Fibroblast of pulmonary artery (primary cell): Measurements from ENCODE around the gene NTRK2.
A peak's percentile ranks its signal among the peaks of the same experiment; 100 is the strongest.

Source experiments
- DNase-seq: peaks from one replicate; pipeline ENCODE4 v3.0.0-alpha.2; 2010; ENCODE audit warnings: low read depth
- H3K4me3 ChIP-seq: replicated peaks from 2 replicates; pipeline ENCODE4 v1.5.1; 2011; ENCODE audit warnings: low read depth, mild to moderate bottlenecking, control low read depth, low read length, moderate library complexity
- CTCF ChIP-seq: IDR thresholded peaks from 2 replicates; pipeline ENCODE4 v1.5.1; 2011; ENCODE audit warnings: mild to moderate bottlenecking, control low read depth, low read length, inconsistent platforms; ENCODE audit errors: missing control alignments

Gene NTRK2

DNA sequence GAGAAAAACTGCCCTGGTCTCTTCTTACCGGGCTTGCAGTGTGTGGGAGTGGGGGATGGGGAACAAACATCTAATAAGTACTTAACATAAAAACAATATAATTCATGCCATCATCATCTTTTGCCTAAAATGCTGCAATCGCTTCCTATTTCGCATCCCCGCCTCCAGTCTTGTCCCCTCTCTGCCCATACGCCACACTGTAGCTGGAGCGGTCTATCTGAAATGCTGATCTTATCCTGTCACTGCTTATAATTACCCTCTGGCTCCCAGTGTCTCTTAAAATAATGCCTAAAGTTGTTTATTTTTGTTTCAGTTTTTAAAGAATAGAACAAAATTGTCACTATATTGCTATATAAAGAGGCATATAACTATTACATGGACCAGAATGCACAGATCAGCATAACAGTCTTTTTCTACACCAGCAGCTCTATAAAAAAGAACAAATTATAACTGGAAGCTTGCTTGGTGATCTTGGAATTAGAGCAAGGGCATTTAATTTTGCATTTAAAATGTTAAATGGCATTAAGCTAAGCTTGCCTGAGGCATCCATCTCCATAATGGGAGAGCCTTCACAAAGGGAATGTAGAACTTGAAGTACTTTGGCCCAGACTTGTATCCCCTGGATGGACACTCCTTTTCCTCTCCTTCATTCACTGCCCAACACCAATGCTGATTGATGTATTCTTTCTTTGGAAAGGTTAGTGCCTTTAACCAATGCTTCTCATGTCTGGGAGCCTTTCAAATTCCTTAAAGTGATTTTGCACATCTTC is 12.2 kb downstream of the NTRK2 start:
- no peak for DNase-seq
- H3K4me3 ChIP-seq, result no peak overlapping the region
- no peak for TF ChIP-seq CTCF

- TF ChIP-seq CTCF, result no peak
- no peak overlapping the region for H3K4me3 ChIP-seq
- DNase-seq, result no peak
These were observed 16.5 kb downstream of the NTRK2 start for GRCh38 chr9:84686068-84686467.

DNA sequence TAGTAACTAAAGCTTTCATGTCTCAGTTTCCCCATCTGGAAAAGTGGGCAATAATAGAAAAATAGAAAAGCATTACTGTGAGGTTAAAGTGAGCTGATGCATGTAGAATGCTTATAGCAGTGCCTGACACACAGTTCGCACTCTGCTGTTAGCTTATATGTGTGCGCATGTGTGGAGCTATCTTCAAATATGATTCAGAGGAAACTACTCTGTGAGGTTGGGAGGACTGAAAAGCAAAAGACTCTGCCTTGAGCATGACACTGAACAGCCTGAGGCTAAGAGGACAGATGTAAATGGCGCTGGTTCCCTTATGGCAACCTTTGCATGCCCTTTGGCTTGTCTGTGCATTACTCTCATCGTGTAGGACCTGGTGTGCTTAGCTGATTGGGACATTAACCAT is 19.4 kb downstream of the NTRK2 start:
- no peak overlapping the region for H3K4me3 ChIP-seq
- DNase-seq, result no peak
- no peak for TF ChIP-seq CTCF

- H3K4me3 ChIP-seq, result no peak overlapping the region
- TF ChIP-seq CTCF, result no peak
- no peak for DNase-seq
These were observed 22.1 kb downstream of the NTRK2 start for GRCh38 chr9:84691634-84692033.

DNA sequence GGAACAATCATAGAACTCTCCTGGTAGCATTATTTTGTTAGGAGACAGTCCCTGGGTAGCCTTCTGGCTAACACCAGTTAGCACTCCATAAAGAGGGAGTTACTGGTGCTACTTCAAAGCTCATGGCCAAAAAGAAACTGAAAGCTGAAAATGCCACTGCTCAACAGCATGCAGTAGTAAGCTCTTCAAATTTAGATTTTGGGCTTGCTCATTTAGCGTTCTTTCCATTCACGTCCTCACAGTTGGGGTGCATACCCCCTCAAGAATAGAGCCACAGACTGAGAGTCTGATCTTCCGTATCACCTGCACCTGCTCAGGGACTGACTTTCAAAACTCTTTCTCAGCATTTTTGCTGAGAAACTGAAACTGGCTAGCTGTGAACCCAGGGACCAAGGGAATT is 24.7 kb downstream of the NTRK2 start:
- no peak for DNase-seq
- no peak for TF ChIP-seq CTCF
- no peak overlapping the region for H3K4me3 ChIP-seq

DNA sequence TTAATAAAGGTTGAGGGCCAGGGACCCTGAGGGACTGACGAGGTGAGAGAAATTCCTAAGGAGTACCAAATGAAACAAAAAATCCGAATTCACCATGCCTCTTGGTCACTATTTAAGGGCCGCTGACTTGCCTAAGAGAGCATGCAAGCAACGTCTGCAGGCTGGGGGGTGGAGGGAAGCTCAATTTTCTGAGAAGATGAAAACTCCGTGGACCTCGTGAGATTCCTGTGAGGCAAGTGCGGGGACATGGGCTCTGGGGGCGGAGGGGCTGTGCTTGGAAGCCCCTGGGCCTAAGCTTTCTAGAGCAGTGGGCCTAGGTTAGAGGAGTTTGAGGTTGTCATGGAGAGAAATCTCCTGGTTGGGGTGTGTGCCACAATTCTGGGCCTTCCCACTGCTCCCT is 27.5 kb downstream of the NTRK2 start:
- DNase-seq, result no peak
- no peak for TF ChIP-seq CTCF
- no peak overlapping the region for H3K4me3 ChIP-seq

- peak; percentile 66 for TF ChIP-seq CTCF
- peak; percentile 58 for DNase-seq
- no peak overlapping the region for H3K4me3 ChIP-seq
These were observed 28.1 kb downstream of the NTRK2 start for GRCh38 chr9:84697509-84698114.
